HFF-Myc (cell line): ENCODE results near the gene ALKBH3.
A peak's percentile ranks its signal among the peaks of the same experiment; 100 is the strongest.

ENCODE experiments used
- DNase-seq: peaks from one replicate; pipeline ENCODE4 v3.0.0-alpha.2; 2011; ENCODE audit warnings: low read depth; ENCODE audit errors: extremely low read depth
- H3K4me3 ChIP-seq: replicated peaks from 2 replicates; pipeline ENCODE4 v1.5.1; 2011; ENCODE audit warnings: low read depth, mild to moderate bottlenecking, control low read depth, low read length
- TF ChIP-seq, protein P1 (sequence below): IDR thresholded peaks from 2 replicates; pipeline ENCODE4 v1.5.1; 2012; ENCODE audit warnings: mild to moderate bottlenecking, low read depth, low read length, control low read depth; ENCODE audit errors: missing control alignments

ALKBH3 gene

DNA sequence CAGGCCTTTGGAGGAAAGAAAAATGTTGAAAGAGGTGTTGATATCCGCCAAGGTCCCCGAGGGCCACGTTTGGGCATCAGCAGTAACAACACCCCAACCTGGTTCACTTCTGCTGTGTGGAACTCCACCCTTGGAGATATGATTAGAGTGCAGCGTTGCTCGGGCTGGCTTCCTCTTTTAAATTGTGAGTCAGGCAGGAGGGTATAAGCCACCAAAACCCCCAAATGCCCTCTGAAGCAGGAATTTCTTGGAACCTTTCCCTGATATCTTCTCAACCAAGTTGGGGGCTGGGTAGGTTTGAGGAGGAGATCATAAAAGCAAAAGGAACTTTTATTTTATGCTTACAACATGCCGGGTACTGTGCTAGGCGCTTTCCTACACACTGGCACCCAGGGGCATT lies 55.4 kb downstream of the ALKBH3 start:
- TF ChIP-seq, protein P1, sequence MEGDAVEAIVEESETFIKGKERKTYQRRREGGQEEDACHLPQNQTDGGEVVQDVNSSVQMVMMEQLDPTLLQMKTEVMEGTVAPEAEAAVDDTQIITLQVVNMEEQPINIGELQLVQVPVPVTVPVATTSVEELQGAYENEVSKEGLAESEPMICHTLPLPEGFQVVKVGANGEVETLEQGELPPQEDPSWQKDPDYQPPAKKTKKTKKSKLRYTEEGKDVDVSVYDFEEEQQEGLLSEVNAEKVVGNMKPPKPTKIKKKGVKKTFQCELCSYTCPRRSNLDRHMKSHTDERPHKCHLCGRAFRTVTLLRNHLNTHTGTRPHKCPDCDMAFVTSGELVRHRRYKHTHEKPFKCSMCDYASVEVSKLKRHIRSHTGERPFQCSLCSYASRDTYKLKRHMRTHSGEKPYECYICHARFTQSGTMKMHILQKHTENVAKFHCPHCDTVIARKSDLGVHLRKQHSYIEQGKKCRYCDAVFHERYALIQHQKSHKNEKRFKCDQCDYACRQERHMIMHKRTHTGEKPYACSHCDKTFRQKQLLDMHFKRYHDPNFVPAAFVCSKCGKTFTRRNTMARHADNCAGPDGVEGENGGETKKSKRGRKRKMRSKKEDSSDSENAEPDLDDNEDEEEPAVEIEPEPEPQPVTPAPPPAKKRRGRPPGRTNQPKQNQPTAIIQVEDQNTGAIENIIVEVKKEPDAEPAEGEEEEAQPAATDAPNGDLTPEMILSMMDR, result no peak
- DNase-seq, result no peak
- no peak overlapping the region for H3K4me3 ChIP-seq

DNA sequence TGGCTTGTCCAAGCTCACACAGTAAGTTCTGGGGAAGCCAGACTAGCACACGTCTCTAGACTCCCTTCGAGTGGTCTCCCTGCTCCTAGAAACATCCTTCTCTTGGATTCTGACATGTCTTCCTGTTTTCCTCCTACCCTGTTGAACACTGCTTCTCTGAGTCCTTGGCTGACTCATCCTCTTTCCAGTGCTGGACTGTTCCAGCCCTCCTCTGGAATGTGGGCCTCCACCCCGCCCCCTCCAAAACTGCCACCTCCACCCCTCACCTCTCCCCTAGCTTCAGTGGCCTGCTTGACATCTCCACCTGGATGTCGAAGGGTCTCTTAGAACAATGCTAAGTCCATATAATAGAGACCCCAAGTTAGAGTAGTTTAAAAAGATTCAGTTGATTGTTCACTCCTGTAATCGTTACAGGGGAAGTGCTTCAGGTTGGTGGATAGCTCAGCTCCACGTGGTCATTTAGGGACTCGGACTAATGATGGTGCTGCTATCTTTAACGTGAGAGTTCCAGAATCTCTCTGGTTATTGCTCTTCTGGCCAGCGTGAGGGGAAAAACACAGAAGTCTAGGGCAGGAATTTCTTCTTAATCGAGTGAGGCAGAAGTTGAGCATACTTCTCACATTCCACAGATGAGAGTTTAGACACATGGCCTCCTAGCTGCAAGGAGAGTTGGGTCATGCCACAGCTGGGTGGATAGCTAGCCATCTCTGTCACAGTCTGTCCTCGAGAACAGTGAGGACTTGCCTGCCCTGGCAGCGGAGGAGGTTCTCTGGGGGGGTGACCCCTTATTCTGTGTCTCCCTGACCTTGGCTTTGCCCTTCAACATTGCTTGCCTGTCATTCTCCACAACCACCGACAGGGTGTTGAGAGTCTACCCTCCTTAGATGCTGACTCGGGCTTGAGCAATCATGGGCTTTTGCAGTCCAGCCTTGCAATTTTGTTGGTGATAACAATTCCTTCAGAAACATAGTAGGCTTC lies 57.1 kb downstream of the ALKBH3 start:
- TF ChIP-seq, protein P1, result no peak
- no peak for DNase-seq
- H3K4me3 ChIP-seq, result no peak overlapping the region

DNA sequence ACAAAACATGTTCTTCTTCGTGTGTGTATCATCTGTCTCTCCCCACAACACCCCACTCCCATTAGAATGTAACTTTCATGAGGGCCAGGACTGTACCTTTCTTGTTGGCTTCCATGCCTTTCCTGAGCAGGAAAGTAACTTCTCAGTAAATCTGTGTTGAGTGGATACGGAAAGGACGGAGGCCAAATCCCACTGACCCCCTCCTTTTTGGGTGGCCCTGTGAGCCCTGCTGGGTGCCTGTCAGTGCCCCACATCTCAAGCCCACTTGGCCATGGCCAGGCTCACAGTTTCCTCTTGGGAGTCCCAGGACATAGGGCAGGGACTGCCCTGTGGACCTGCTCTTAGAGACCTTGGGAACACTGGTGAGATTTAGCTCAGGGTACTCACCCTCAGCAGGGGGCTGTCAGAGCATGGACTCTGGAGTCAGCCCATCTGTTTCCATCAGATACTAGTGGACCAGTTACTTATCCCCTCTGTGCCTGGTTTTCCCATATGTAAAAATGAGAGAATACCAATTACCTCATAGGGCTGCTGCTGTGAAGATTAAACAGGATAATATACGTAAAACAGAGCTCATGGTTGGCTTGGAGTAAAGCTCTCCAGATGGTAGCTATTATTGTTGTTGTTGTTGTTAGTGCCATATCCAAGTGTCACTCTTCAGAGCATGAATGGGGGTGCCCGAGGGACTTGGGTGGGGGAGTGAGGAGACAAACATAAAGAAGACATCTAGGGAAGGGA lies 60.8 kb downstream of the ALKBH3 start:
- no peak for DNase-seq
- H3K4me3 ChIP-seq, result peak overlapping the region; percentile 41
- TF ChIP-seq, protein P1, result no peak

DNA sequence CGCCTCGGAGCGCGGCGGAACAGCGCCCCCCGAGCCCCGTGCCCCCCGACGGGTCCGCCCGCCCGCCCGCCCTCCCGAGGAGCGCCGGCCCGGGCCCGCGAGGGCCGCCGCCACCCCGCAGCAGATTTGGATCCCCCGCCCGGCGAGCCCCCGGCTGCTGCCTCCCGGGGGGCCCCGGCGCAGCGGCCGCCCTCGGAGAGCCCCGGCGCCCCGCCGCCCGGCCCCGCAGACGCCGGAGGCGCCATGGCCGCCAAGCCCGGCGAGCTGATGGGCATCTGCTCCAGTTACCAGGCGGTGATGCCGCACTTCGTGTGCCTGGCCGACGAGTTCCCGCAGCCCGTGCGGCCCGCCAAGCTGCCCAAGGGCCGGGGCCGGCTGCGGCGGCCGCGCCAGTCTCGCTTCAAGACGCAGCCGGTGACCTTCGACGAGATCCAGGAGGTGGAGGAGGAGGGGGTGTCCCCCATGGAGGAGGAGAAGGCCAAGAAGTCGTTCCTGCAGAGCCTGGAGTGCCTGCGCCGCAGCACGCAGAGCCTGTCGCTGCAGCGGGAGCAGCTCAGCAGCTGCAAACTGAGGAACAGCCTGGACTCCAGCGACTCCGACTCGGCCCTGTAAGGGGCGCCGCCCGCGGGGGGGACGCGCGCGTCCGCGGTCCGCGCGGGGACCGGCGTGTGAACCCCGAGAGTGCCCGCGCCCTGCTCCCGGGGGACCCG lies 62.2 kb downstream of the ALKBH3 start:
- peak overlapping the region; percentile 41 for H3K4me3 ChIP-seq
- TF ChIP-seq, protein P1, result no peak
- no peak for DNase-seq

DNA sequence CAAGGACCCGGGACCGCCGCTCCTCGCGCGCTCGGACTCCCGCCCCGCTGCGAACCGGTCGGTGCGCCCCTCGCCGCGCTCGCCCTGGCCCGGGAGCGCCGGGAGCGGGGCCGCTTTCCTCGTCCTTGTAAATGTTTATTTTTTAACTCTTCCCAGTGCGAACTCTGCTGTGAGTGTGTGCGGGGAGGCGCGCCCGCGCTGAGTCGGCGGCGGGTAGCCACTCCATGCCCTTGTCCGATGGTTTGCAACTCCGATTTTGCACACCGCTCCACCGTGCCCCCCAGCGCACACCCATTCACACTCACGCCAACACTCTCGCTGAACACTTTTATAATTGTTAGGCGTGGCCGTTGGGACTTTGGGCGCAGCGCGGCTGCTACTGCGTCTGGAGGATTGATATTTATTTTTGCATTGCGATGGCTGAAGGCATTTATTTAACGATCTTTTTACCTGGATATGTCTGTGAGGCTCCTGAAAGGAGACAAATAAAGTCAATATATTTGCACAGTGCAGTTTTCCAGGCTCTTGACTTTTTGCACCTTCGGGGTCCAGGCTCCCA lies 62.8 kb downstream of the ALKBH3 start:
- peak overlapping the region; percentile 25 for H3K4me3 ChIP-seq
- TF ChIP-seq, protein P1, result no peak
- DNase-seq, result no peak
